Left ventricle myocardium inferior (tissue), 1 donor: ENCODE data around the gene RAP1GAP. TPM values are rescaled to one million over a fixed set of nuclear protein-coding genes. Genes with fewer than 3 reads are reported as not detected.

Experiments used
- DNase-seq: peaks from one replicate; pipeline ENCODE4 v3.0.0-alpha.2; 2020
- H3K27ac ChIP-seq: fragments of 200-600 bp; replicated peaks from 2 replicates; pipeline ENCODE4 v1.8.0; 2021
- H3K27me3 ChIP-seq: fragments of 200-600 bp; 2 replicates; pipeline ENCODE4 v1.8.0; 2021; ENCODE audit warnings: low read depth
- H3K36me3 ChIP-seq: fragments of 200-600 bp; 2 replicates; pipeline ENCODE4 v1.8.0; 2021
- H3K4me1 ChIP-seq: fragments of 200-600 bp; 2 replicates; pipeline ENCODE4 v1.8.0; 2021
- H3K4me3 ChIP-seq: fragments of 200-600 bp; 2 replicates; pipeline ENCODE4 v1.8.0; 2021; ENCODE audit warnings: mild to moderate bottlenecking, moderate library complexity
- H3K9me3 ChIP-seq: fragments of 200-600 bp; replicated peaks from 2 replicates; pipeline ENCODE4 v1.8.0; 2021
- CTCF ChIP-seq: fragments of 200-600 bp; IDR thresholded peaks from 2 replicates; pipeline ENCODE4 v1.8.0; 2021; ENCODE audit warnings: antibody characterized with exemption, mild to moderate bottlenecking, borderline replicate concordance
- intact Hi-C: fragments of 100-400 bp; cut with micrococcal nuclease; formaldehyde crosslinking; loops from one replicate; pipeline ENCODE4 v1.11.0; 2022
- total RNA-seq: library from RNA; stranded (reverse); fragmentation: NEBNext Ultra II Directional; extraction: Animal tissue kit (Norgen Biotek cat#: 25700); gene quantifications from one replicate; pipeline ENCODE4 v1.2.1, GENCODE V29; 2021
- donor health status: DM: no; HTN: yes; CAD: no; lungs with severe emphysema.

Gene RAP1GAP
- total RNA-seq, 1 donor from 2014 or later = 6.2 TPM

- H3K27me3 ChIP-seq = peaks cover 65% of the 10 kb centered on the region
- no peak overlapping the region for H3K4me3 ChIP-seq
- no peak for TF ChIP-seq CTCF
- H3K4me1 ChIP-seq = peaks cover 21% of the 10 kb centered on the region
- no peaks in the 10 kb centered on the region for H3K36me3 ChIP-seq
- DNase-seq = no peak
- H3K9me3 ChIP-seq = no peaks in the 10 kb centered on the region
- intact Hi-C loops = no loop called here
- no peak overlapping the region for H3K27ac ChIP-seq
These were observed 44.4 kb downstream of the RAP1GAP start for GRCh38 chr1:21624571-21625389.

- TF ChIP-seq CTCF = no peak
- peaks cover 70% of the 10 kb centered on the region for H3K27me3 ChIP-seq
- H3K9me3 ChIP-seq = no peaks in the 10 kb centered on the region
- no peak for DNase-seq
- intact Hi-C loops = no loop called here
- no peaks in the 10 kb centered on the region for H3K36me3 ChIP-seq
- no peak overlapping the region for H3K4me3 ChIP-seq
- H3K27ac ChIP-seq = no peak overlapping the region
- H3K4me1 ChIP-seq = peaks cover 30% of the 10 kb centered on the region
These were observed 45.7 kb downstream of the RAP1GAP start for GRCh38 chr1:21623410-21623961.

- TF ChIP-seq CTCF = no peak
- DNase-seq = peak; percentile 23
- Histone ChIP-seq H3K36me3 (no peaks in the 10 kb centered on the region), H3K4me1 (peaks cover 30% of the 10 kb centered on the region), H3K27ac (no peak overlapping the region), H3K4me3 (peak overlapping the region; percentile 49), H3K9me3 (no peaks in the 10 kb centered on the region), H3K27me3 (peaks cover 68% of the 10 kb centered on the region)
- intact Hi-C loops = no loop called here
These were observed 46.5 kb downstream of the RAP1GAP start for GRCh38 chr1:21622466-21623315.

- intact Hi-C loops = no loop called here
- TF ChIP-seq CTCF = no peak
- peak overlapping the region; percentile 49 for H3K4me3 ChIP-seq
- H3K27ac ChIP-seq = no peak overlapping the region
- H3K36me3 ChIP-seq = no peaks in the 10 kb centered on the region
- H3K9me3 ChIP-seq = no peaks in the 10 kb centered on the region
- peaks cover 62% of the 10 kb centered on the region for H3K27me3 ChIP-seq
- no peak for DNase-seq
- peaks cover 30% of the 10 kb centered on the region for H3K4me1 ChIP-seq
These were observed 47.3 kb downstream of the RAP1GAP start for GRCh38 chr1:21621761-21622436.

GRCh38 chr1:21621051-21621450 lies 48.1 kb downstream of the RAP1GAP start:
- peaks cover 30% of the 10 kb centered on the region for H3K4me1 ChIP-seq
- intact Hi-C loops = no loop called here
- no peak for DNase-seq
- no peaks in the 10 kb centered on the region for H3K36me3 ChIP-seq
- H3K4me3 ChIP-seq = no peak overlapping the region
- no peak overlapping the region for H3K27ac ChIP-seq
- peaks cover 56% of the 10 kb centered on the region for H3K27me3 ChIP-seq
- H3K9me3 ChIP-seq = no peaks in the 10 kb centered on the region
- TF ChIP-seq CTCF = no peak
